Gastrocnemius medialis (tissue), 4 donors: ENCODE data around the gene KIAA0319L. TPM values are rescaled to one million over a fixed set of nuclear protein-coding genes. Genes with fewer than 3 reads are reported as not detected.

Experiments
- ATAC-seq, 2 donors: fragments of 150-250 bp; one replicate each; pipeline ENCODE4 v1.9.1; 2016
- DNase-seq, 2 donors: peaks; one replicate each; pipeline ENCODE4 v3.0.0-alpha.2; 2019
- H3K27ac ChIP-seq, 4 donors: fragments of 200-600 bp; sonication (generic); 1 replicate in 1 of 4; 2 replicates in 3 of 4; pipeline ENCODE4 v1.5.1; 2016 to 2018; ENCODE audit warnings: mild to moderate bottlenecking in 2 of 4, moderate library complexity in 1 of 4
- H3K27me3 ChIP-seq, 3 donors: fragments of 200-600 bp; sonication (generic) in 2 of 3; 1 replicate in 1 of 3; 2 replicates in 2 of 3; pipeline versions ENCODE4 v1.5.1 to v1.6.0; 2016 to 2019; ENCODE audit warnings: mild to moderate bottlenecking in 1 of 3, moderate library complexity in 1 of 3
- H3K36me3 ChIP-seq, 2 donors: fragments of 200-600 bp; sonication (generic) in 1 of 2; one replicate each; pipeline ENCODE4 v1.5.1; 2017 to 2018
- H3K4me1 ChIP-seq, 2 donors: fragments of 200-600 bp; sonication (generic) in 1 of 2; one replicate each; pipeline ENCODE4 v1.5.1; 2016 to 2017; ENCODE audit warnings: mild to moderate bottlenecking in 2 of 2
- H3K4me3 ChIP-seq, 4 donors: fragments of 200-600 bp; sonication (generic) in 3 of 4; 1 replicate in 1 of 4; 2 replicates in 3 of 4; pipeline ENCODE4 v1.5.1; 2016 to 2019; ENCODE audit warnings: mild to moderate bottlenecking in 2 of 4
- H3K9me3 ChIP-seq, 3 donors: fragments of 200-600 bp; sonication (generic) in 2 of 3; 1 replicate in 1 of 3; 2 replicates in 2 of 3; pipeline ENCODE4 v1.5.1; 2016 to 2019
- POLR2A ChIP-seq, 2 donors: fragments of 450-650 bp; IDR thresholded peaks; one replicate each; pipeline ENCODE4 v1.6.1; 2017; ENCODE audit warnings: antibody characterized with exemption in 2 of 2, mild to moderate bottlenecking in 2 of 2, moderate library complexity in 2 of 2
- in situ Hi-C, 4 donors: fragments of 200-750 bp; cut with MboI; loops; one replicate each; pipeline versions ENCODE4 v1.15.0 to v1.8.0; 2017; ENCODE audit warnings: low sequenced_read_pairs in 4 of 4
- intact Hi-C: fragments of 100-400 bp; cut with DNase I; formaldehyde crosslinking; loops from one replicate; pipeline ENCODE4 v1.15.1; 2023; ENCODE audit warnings: low total_unique reads
- total RNA-seq, 4 donors: library from RNA; depleted of rRNA; stranded (reverse); fragments of >200 nt; gene quantifications; one replicate each; pipeline versions ENCODE4 v1.1.0 to v1.2.3, GENCODE V29; 2016
- TF ChIP-seq, protein P1 (sequence below), 5 experiments: fragments of 450-650 bp in 3 of 5; fragments of 200-600 bp in 2 of 5; sonication (generic) in 2 of 5; IDR thresholded peaks in 4 of 5; conservative IDR thresholded peaks in 1 of 5; 1 replicate in 4 of 5; 2 replicates in 1 of 5; pipeline ENCODE4 v1.5.1; 2016 to 2019; ENCODE audit warnings: antibody characterized with exemption in 5 of 5, mild to moderate bottlenecking in 3 of 5, moderate library complexity in 3 of 5

Gene KIAA0319L
- total RNA-seq = 10 to 100 TPM; 44.4 to 85.0 (median 69.2) TPM

DNA sequence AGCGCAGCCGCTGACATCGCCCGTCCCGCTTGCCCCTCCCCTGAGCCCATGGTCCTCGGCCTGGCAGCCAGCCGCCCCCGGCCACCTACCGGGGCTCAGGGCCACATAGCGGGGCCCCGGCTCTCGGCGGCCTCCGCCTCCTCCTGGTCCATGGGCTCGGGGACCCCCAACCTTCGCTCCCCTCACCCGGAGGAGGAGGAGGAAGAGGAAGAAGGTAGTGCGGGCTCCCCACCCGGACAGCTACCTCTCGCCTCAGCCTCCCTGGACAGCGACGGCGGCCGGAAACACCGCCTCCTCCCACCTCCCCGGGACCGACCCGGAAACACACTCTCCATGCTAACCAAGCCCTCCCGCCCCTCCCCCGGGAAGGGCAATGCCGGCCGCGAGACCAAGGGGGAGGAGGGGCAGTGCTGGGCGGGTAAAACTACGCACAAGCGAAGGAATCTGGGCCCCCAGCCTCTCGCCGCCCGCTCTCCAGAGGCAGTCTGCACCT, at the start of gene KIAA0319L:
Gene KIAA0319L, minus strand, starts transcription at position 286 of the 493 bp plus-strand sequence. CDS start 2,912 bp downstream, outside the sequence.
- peak within 1 kb of the TSS; percentile 84 to 99 (median 98) for H3K4me3 ChIP-seq
- peak; percentile 82 to 83 for DNase-seq
- H3K27ac ChIP-seq = peak within 1 kb of the TSS; percentile 91 to 100 (median 99)
- H3K27me3 ChIP-seq = no peaks in the 10 kb centered on the region
- no peaks in the 10 kb centered on the region for H3K9me3 ChIP-seq
- intact Hi-C loops (loop anchor here (2.0 to 10.0 kb wide), 4 partner anchors 84 to 908 kb away; partner anchors contain the start of genes C1orf216, MRPS15, PSMB2 and SFPQ), in situ Hi-C loops (loop anchor here in 1 of 4 donors (10.0 kb wide), 1 partner anchor 362 kb away; the partner anchor contains the start of gene SFPQ)
- TF ChIP-seq, protein P1, sequence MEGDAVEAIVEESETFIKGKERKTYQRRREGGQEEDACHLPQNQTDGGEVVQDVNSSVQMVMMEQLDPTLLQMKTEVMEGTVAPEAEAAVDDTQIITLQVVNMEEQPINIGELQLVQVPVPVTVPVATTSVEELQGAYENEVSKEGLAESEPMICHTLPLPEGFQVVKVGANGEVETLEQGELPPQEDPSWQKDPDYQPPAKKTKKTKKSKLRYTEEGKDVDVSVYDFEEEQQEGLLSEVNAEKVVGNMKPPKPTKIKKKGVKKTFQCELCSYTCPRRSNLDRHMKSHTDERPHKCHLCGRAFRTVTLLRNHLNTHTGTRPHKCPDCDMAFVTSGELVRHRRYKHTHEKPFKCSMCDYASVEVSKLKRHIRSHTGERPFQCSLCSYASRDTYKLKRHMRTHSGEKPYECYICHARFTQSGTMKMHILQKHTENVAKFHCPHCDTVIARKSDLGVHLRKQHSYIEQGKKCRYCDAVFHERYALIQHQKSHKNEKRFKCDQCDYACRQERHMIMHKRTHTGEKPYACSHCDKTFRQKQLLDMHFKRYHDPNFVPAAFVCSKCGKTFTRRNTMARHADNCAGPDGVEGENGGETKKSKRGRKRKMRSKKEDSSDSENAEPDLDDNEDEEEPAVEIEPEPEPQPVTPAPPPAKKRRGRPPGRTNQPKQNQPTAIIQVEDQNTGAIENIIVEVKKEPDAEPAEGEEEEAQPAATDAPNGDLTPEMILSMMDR (IDR thresholded peaks at IDR 0.05 in 4 of 5, conservative IDR thresholded peaks at IDR 0.05 in 1 of 5) = peak in 1 of 5 experiments; percentile 12
- TF ChIP-seq POLR2A (IDR thresholded peaks at IDR 0.05) = peak; percentile 68 to 81
- H3K4me1 ChIP-seq = peaks cover 45 to 69% of the 10 kb centered on the region in 2 donors
- peaks cover 0 to 9% of the 10 kb centered on the region in 2 donors for H3K36me3 ChIP-seq
- peak; percentile 93 to 94 for ATAC-seq

DNA sequence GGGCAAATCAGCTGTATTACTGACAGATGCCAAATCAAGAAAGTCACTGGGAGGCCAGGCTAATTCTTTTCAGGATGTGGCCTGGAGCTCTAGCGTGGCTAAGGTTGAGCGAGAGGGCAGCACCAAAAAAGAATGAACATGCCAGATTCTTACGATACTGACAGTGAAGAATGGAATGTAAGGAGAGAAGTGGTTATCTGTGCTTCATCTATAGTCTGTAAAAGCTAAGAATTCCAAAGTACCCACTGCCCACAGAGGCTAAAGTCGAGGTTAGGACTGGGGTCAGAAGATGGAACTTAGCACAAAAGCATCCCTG, 48.6 kb upstream of the KIAA0319L start:
- intact Hi-C loops (no loop called here), in situ Hi-C loops (no loop called here)
- DNase-seq (no peak), ATAC-seq (no peak)
- Histone ChIP-seq H3K4me3 (no peak overlapping the region), H3K27ac (no peak overlapping the region), H3K36me3 (peaks cover 0 to 81% of the 10 kb centered on the region in 2 donors), H3K27me3 (no peaks in the 10 kb centered on the region), H3K9me3 (no peaks in the 10 kb centered on the region), H3K4me1 (no peaks in the 10 kb centered on the region)
- TF ChIP-seq, protein P1 (IDR thresholded peaks at IDR 0.05 in 4 of 5, conservative IDR thresholded peaks at IDR 0.05 in 1 of 5) = no peak
- TF ChIP-seq POLR2A (IDR thresholded peaks at IDR 0.05) = no peak

DNA sequence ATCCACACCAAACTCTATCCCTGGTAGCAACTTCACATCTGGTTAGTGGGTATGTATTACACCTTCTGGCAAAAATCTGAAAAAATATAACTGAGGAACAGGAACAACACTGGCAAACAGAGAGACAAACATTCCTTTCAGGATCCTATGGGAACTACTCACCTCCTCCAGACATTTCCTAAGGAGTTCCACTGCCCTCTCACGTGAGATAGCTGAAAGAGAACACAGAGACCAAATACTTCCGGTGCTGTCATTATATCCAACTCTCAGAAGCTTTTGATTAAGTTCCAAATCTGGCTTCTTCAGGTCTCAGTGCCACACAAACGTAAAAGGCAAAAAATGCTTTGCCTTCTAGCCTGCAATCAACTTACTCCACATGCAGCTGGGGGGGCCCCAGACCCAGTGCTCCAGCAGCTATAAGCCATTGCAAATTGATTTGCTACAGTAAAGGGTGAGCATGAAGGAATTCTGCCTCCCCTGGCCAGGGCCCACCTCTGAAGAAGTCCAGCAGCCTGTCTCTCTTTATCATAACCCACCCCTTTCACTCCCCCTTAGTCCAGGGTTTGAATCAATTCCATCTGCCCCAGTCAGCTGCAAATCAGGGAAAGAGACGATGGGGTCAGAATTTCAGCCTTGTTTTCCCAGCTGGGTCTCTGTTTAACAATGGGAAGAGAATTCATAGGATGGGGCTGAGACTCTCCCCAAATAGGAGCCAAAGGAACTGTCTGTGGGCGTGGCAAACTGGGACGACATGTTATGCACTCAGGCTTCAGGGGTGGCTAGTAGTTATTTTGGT, 48.1 kb upstream of the KIAA0319L start:
- H3K27ac ChIP-seq = no peak overlapping the region
- peaks cover 0 to 85% of the 10 kb centered on the region in 2 donors for H3K36me3 ChIP-seq
- no peak for TF ChIP-seq POLR2A (IDR thresholded peaks at IDR 0.05)
- TF ChIP-seq, protein P1 (IDR thresholded peaks at IDR 0.05 in 4 of 5, conservative IDR thresholded peaks at IDR 0.05 in 1 of 5) = no peak
- intact Hi-C loops (no loop called here), in situ Hi-C loops (no loop called here)
- H3K9me3 ChIP-seq = no peaks in the 10 kb centered on the region
- H3K4me1 ChIP-seq = no peaks in the 10 kb centered on the region
- DNase-seq (no peak), ATAC-seq (no peak)
- H3K4me3 ChIP-seq = no peak overlapping the region
- H3K27me3 ChIP-seq = no peaks in the 10 kb centered on the region

DNA sequence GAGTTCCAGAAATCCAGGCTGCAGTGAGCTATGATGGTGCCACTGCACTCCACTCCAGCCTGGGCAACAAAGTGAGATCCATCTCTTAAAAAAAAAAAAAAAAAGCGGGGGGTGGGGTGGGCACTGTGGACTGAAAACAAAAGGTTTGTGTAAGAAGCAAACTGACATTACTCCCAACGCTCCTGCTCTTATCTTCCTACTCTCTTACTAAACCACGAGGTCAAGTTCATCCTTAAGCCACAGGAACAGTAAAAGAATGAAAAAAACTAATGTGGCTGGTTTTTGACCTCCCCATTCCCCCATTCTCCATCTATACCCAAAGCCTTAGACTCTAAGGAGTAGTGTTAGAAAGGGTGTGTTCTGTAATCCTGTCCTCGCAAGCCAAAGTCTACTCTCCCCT, 46.7 kb upstream of the KIAA0319L start:
- DNase-seq (no peak), ATAC-seq (no peak)
- in situ Hi-C loops = no loop called here
- no peak overlapping the region for H3K4me3 ChIP-seq
- no peak for TF ChIP-seq POLR2A (IDR thresholded peaks at IDR 0.05)
- TF ChIP-seq, protein P1 (IDR thresholded peaks at IDR 0.05 in 4 of 5, conservative IDR thresholded peaks at IDR 0.05 in 1 of 5) = no peak
- no peaks in the 10 kb centered on the region for H3K27me3 ChIP-seq
- peaks cover 0 to 85% of the 10 kb centered on the region in 2 donors for H3K36me3 ChIP-seq
- no peaks in the 10 kb centered on the region for H3K4me1 ChIP-seq
- H3K9me3 ChIP-seq = no peaks in the 10 kb centered on the region
- intact Hi-C loops = no loop called here
- no peak overlapping the region for H3K27ac ChIP-seq
